HG03097 (cell line): ENCODE data around the gene CSRP1.
"Not testable (repeated sequence)": the region's sequence is repeated elsewhere in the genome, so short reads cannot be mapped to it uniquely, and the experiment has no call there.

Experiments used
- ATAC-seq: cut with Tn5 transposase; IDR thresholded peaks from one replicate; pipeline ENCODE4 v1.9.1; 2021; ENCODE audit not compliant: unreplicated experiment, low FRiP score

CSRP1 gene

DNA sequence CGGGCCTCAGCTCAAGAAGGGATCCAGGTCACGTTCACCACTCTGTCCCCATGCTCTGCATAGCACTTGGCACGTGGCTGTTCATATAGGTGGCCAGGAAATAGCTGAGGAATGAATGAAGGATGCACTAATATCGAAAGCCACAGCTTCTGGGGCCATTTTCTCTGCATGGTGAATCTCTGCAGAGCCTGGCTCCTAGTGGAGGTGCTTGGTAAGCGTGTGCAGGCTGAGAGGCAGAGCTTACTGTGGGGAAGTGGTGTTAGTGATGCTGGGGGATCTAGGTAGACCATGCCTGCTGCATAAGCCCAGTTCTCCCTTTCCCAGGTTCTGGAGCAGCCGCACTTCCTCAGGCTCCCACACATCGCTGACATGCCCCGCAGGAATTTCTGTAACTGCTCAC, 8.3 kb downstream of the CSRP1 start:
- no peak for ATAC-seq

DNA sequence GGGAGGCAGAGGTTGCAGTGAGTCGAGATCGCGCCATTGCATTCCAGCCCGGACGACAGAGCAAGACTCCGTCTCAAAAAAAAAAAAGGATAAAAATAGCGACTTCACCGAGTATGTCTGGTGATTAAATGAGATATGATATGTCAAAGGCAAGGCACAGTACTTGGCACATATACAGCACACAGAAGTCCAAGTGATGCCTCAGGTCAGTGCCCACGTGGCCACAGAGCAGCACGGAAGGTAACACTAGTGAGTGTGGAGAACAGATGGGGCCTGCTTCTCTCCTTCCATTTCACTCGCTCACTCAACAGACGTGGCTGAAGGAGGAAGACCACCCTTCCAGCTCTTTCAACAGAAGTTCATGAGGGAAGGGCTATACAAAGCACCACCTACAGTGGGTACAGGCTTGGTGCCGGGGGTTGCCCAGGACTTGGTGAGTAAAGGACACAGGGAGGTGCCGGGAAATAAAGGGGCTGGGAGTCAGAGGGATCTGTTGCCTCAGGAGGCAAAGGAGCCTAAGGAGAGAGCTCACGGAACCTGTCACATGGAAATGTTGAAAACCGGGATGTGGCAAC, 8.9 kb downstream of the CSRP1 start:
- ATAC-seq = no peak

DNA sequence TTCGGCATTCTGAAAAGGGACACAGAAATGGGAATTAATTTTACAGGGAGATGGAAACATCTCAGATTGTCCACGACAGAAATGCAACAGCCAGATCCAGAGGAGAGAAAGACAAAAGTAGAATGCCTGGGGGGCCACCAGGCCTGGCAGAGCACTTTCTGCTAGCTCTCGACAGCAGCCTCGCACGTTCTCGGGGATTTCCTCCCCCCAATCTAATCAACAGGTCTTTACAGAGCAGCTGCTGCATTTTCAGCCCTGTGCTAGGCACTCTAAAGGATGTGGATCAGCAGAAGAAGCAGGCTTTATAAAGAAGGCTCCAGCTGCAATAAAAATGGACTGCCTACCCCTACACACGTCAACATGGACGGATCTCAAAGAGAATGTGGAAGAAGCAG, 10.6 kb downstream of the CSRP1 start:
- no peak for ATAC-seq

DNA sequence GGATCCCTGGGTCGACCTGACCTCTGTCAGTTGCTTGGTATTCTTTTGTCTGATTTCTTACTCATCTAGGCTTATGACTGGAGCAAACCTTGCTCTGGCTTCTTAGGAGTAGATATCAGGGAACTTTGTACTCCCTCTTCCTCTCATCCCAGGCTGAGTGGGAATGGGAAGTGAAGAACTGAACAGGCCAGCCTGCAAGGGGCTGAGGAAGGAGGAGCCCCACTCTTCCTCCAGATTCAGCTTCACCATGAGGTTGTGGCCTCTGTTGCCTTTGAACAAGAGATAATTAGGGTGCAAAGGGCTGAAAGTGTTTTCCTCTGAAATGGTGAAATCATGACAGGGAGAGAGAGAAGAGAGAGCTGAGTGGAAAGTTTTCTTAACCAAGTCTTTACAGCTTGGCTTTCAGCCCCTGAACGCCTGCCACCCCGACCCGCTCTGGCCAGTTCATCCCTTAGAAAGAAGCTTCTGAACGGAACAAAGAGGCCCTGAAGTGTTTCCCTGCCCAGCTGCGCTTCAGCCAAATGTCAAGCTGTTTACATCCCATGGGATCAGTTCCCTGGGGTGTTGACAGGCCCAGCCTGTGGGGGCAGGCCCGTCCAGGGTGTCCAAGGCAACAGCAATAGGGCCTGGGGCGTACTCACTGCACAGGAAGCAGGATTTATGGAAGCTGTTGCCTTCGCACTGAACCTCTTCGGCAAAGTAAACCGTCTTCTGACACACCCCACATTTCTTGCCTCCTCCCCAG, 11.2 kb downstream of the CSRP1 start:
- ATAC-seq = no peak

DNA sequence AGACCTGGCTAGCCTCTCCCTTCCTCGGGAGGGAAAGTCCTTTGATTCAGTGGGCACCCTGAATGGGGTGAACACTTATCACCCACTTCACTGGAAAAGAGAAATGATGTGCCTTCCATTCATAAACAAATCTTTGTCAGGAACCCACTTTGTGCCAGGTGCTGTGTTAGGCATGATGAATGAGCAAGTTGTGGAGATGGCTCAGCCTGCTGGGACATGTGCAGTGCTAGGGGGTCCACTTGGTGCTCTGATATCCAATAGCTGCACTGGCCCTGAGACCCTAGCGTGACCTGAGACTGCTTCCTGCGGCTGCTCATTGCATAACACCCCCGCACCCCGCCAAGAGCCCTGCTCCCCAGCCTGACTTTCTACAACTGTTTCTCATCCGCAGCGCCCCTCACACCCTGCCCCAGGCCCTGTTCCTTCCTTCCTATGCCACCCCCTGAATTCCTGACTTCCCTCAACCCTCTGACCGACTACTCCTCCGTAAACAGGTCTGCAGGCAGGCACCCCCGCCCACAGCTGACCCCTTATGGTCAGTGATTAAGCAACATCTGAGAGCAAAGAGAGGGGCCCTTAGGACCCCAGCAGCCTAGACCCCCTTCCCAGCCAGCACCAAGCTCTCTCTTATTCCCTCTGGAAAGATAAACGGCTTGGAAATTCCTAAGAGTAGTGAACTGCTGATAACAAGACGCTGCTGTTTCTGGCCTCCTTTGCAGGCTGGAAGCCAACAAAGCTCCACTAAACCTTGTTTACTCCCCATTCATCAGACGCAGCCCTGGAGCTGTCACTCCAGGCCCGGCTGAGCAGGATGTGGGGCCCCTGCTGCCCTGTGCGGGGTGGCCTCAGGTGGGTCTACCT, 12.9 kb downstream of the CSRP1 start:
- no peak for ATAC-seq

DNA sequence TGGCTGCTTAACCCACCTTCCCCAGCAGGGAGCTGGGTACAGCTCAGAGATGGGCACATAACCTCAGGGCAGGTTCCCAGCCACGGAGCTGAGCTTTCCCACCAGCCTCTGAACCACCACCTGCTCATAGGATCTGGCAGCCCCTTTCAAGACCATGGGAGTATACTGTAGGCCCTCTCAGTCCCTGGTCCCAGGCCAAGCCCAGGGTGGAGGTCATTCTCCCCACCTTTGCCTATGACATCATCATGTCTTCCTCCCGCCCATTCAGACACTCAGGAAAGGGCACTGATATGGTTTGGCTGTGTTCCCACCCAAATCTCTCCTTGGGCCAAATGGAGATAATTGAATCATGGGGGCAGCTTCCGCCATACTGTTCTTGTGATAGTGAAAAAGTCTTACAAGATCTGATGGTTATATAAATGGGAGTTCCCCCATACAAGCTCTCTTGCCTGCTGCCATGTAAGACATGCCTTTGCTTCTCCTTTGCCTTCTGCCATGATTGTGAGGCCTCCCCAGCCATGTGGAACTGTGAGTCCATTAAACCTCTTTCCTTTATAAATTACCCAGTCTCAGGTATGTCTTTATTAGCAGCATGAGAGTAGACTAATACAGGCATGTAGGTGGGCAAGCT, 13.8 kb downstream of the CSRP1 start:
- not testable (repeated sequence) for ATAC-seq

DNA sequence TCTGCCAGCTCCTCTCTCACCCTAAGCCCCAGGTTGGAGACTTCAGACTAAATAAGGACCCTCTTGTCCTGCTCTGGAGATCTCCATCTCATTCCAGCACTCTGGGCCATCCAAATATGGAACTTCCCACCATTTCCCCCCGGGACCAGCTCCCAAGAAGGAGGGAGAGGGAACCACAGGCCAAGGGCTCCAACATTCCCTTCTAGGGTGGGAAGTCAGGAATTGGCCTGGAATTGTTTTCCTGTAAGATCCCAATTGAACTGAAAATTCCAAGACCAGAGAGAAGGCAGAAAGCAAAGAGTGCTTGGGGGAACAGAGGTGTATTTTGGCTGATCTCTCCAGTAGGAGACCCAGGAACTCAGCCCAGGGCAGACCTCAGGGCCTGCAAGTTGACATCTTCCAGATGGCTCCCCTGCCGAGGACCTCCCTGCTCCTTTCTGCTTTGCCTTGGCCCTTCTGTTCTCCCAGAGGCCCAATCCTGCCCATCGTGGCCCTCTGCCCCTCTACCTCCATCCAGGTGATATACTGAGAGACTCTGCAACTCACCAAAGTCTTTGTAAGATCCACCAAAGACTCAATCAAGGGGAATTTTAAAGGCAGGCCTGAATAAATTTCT, 14.9 kb downstream of the CSRP1 start:
- no peak for ATAC-seq

DNA sequence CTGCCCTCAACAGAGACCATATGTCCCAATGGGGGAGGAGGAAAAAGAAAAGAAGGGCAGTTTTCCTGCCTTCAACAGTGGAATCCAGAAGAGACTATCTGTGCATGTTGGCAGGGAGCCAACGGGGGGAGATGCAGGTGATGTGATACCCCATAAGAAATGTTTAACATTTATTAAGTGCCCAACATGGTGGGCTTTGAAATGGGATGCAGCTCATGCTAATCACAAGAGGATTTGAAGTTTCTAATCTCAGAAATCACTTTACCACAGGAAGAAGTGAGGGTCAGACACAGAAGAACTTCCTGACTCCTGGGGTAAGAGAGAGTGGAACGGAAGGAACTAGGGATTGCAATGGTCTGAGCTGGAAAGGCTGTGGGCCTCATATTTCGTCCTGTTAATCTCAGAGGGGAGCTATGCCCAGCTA, 16.2 kb downstream of the CSRP1 start:
- ATAC-seq = no peak

DNA sequence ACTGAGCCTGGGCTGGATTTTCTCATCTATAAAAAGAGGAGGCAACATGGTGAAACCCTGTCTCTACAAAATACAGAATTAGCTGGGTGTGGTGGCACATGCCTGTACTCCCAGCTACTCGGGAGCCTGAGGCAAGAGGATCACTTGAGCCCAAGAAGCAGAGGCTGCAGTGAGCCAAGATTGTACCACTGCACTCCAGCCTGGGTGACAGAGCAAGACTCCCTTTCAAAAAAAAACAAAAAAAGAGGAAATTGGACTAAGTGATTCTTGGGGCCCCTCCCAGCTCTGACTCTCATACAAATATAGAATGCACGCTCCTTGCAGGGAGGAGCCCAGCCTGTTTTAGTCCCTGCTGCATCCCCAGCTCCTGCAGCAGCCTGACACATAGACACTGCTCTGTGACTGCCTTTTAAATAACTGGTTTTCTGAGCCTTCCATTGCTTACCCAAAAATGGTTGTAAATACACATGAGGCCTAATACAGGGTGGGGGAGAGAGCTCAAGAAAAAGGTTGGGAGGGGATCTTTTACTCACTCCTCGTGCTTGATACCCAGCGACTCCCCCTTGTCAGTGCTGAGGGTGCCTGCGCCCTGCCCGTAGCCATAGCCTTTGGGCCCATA, 17.2 kb downstream of the CSRP1 start:
- ATAC-seq = no peak

DNA sequence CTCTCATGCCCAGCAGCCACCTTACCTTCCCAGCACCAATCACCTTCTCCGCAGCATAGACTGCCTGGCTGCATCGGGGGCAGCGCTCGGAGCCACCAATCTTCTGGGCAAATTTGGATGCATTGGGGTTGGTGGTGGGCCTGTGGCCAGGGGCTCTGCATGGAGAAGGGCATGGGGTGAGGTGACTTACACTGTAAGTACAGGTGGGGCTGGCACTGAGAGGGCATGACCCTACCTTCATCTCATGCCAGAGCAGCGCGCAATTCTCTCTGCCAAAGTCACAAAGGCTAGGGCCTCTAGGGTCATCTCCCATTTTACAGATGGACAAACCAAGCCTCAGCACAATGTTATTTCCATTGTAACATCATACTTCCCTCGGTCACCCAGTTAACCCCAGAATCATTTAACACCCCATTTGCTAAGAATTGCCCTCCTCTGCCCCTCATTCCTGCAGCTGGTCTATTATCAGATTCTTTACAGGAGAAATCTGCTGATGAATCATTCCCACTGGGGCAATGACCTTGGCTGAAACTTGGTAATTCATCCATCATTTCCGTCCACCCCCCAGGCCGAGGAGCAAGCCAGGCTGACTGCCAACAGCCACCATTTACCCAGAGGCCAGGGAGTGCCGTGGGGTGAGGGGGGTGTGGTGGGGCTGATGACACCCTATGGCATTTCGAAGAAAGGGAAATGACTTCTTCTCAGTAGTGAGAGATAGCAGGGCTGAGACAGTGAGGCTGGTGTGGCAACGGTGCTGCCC, 17.9 kb downstream of the CSRP1 start:
- no peak for ATAC-seq

DNA sequence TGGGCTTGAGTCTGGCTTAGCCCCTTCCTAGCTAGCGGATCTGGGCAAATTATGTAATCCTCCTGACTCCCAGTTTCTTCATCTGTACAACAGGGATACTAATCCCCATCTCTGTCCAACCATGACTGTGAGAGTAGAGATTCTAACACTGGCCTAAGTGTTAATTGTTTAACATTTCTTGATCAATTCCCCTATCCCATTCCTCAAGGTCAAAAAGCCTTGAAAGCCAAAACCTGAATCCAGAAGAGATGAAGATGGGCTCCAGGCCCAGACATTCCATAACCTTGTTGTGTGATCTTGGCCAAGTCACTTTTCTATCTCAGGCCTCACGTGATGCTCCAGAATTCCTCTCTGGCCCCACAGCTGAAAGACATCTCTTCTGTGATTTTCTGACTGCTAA, 19.2 kb downstream of the CSRP1 start:
- no peak for ATAC-seq

DNA sequence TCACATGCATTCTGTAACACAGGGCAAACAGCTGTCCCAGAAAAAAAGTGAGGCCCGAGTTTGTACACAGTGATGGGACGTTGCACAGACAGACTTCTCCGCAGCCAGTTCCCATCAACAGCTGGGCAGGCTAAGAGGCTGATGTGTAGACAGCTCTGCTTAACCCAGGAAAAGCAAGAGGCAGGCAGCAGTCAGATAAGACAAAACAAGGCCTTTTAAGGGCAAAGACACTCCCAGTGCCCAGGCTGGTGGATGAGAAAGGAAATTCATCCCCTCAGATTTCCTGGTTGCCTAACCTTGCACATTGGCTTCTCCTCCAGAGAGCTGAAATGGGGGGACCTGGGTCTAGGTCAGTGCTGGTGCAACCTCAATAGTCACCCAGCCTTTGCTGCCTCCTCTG, 20.7 kb downstream of the CSRP1 start:
- ATAC-seq = no peak

DNA sequence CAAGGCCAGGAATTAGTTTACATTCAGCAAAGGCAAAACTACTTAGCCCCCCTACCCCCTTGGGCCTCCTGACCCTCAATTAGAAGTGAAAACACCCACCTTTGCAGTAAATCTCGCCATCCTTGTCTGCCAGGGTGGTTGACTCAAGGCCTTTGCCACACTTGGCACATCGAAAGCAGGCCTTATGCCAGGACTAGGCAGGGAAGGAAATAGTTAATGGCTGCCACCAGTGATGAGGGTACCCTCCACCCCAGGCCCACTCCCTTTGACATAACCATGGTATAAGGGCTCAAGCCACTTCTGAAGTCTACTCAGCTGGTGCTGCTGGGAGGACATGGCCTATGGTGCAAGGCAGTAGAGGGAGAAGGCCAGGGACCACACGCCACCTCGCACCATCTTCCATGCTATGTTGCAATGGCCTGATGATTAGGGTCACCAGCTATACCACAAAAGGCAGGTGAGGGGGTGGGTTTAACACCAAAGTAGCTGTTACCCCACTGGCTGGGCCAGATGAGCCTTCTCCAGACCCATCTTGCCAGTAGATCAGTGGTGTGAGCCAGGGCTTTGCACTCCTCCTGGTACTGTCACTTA, 21.6 kb downstream of the CSRP1 start:
- no peak for ATAC-seq

DNA sequence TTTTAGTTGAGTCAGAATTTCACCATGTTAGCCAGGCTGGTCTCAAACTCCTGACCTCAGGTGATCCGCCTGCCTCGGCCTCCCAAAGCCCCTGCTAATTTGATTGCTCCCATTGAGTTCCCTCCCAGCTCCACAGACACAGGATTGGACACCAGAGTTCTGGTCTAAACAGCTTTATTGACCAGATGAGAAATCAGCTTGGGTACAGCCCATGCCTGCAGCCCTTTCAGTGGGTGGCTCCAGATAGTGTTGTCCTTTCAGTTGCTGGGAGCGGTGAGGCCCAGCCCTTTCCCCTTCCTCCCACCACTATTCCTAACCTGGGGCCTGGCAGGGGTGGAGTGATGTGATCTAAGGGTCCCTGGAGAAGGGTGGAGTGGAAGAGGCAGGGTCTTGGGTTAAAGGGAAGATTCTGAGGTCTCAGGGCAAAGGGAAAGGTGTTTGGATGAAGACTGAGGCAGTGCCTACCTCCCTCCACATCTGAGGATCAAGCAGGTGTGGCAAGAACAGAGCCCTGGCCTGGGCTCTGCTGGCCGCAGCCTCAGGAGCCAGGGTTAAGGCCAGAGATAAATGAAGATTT, 23.5 kb downstream of the CSRP1 start:
- ATAC-seq = no peak

DNA sequence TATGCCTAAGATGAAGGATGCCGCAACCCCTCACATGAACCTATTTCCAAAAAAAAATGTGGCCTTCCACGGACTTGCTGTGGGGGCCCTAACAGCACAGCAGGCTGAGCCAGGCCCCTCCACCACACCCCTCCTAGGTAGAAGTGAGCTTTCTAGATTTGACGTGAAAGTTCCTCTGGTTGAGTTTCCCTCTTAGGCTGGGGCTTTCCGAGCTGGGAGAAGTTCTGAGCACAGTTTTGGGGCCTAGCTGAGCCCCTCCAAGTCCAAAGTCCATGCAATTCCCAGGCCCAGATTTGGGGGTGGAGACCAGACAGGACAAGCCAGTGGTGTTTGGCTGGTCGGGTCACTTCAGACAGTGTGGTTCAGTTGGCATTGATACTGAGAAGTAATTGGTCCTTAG, 24.2 kb downstream of the CSRP1 start:
- ATAC-seq = no peak

DNA sequence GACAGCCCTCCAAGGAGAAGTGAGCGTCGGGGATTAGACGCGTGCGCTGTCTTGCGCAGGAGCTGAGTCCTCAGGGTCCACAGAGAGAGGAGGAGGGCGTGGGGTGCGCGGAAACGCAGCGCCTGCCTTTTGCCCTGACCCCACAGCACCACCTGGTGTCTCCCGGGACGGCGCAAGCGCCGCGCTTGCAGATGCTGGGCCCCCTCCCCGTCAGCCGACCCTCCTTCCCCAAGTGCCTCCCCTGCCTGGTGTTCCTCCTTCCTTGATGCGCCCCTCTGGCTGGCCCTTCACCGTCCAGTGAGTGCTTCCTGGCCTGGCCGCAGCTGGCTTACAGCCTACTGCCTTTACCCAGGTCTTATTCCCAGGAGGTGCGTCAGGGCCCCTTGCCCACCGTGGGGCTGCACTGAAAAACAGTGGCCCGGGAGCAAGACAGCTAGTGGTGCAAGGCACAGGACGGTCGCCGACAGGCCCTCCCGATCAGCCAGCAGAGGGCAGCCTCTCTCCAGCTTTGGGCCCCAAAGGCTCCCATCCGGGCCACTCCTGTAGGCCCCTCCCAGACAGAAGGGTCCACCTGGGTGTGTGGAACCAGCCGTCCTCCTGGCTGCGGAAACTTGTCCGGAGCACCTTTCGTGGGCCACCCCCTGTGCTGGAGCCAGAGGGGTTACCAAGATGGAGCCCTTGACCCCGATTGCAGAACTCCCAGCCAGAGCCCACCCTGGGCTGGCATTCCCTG, 25.0 kb downstream of the CSRP1 start:
- ATAC-seq = peak; percentile 66

DNA sequence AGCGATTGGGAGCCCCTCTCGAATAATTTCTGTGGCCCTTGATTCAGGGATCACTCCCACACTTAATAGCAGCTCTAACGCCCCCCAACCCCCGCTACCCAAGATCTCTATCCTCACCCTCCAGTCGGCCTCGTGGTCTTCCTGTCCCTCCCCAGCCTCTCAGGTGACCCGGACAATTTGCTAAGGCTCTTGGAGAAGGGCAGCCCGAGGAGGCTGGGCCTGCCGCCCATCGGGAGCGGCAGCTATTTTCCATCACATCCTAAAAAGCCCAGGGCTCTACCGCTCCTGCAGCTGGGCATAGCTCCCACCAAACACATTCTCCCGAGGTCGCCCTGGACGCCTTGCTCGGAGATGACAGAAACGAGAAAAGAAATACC, 25.9 kb downstream of the CSRP1 start:
- ATAC-seq = no peak
